CD14-positive monocyte (primary cell): ENCODE results near the gene SART3. TPM values are rescaled to one million over a fixed set of nuclear protein-coding genes. Genes with fewer than 3 reads are reported as not detected.

Experiments used
- DNase-seq, 3 donors: peaks; one replicate each; pipeline ENCODE4 v3.0.0-alpha.2; 2011 to 2022
- H2AFZ ChIP-seq: 2 replicates; pipeline ENCODE4 v1.6.0; 2012; ENCODE audit warnings: mild to moderate bottlenecking, low read depth, low read length, inconsistent platforms; ENCODE audit not compliant: insufficient read depth, poor library complexity, severe bottlenecking
- H3K27ac ChIP-seq, 2 donors: 1 replicate in 1 of 2; 2 replicates in 1 of 2; pipeline ENCODE4 v1.5.1; 2012 to 2013; ENCODE audit warnings: low read length in 2 of 2, control low read depth in 1 of 2, inconsistent platforms in 1 of 2, low read depth in 1 of 2, mild to moderate bottlenecking in 1 of 2
- H3K27me3 ChIP-seq, 2 donors: one replicate each; pipeline versions ENCODE4 v1.6.0 to v1.6.1; 2011 to 2013; ENCODE audit warnings: low read length in 2 of 2; ENCODE audit not compliant: control insufficient read depth in 2 of 2, insufficient read depth in 2 of 2
- H3K36me3 ChIP-seq, 2 donors: replicated peaks in 1 of 2; 1 replicate in 1 of 2; 2 replicates in 1 of 2; pipeline versions ENCODE4 v1.5.1 to v1.6.1; 2012 to 2013; ENCODE audit warnings: low read length in 2 of 2, control low read depth in 1 of 2, inconsistent platforms in 1 of 2, mild to moderate bottlenecking in 1 of 2; ENCODE audit not compliant: insufficient read depth in 2 of 2, control insufficient read depth in 1 of 2
- H3K4me1 ChIP-seq, 2 donors: 1 replicate in 1 of 2; 2 replicates in 1 of 2; pipeline versions ENCODE4 v1.5.1 to v1.6.1; 2012 to 2013; ENCODE audit warnings: low read length in 2 of 2, control low read depth in 1 of 2, inconsistent platforms in 1 of 2, mild to moderate bottlenecking in 1 of 2, moderate library complexity in 1 of 2; ENCODE audit not compliant: insufficient read depth in 2 of 2, control insufficient read depth in 1 of 2
- H3K4me2 ChIP-seq: replicated peaks from 2 replicates; pipeline ENCODE3; 2012; ENCODE audit warnings: low read length, moderate library complexity, mild to moderate bottlenecking; ENCODE audit not compliant: poor library complexity, severe bottlenecking; ENCODE audit errors: extremely low read depth
- H3K4me3 ChIP-seq, 3 experiments: fragments of 200-600 bp in 1 of 3; sonication (generic) in 1 of 3; replicated peaks in 1 of 3; 1 replicate in 2 of 3; 2 replicates in 1 of 3; pipeline ENCODE4 v1.5.1; 2011 to 2013; ENCODE audit warnings: low read length in 3 of 3, mild to moderate bottlenecking in 3 of 3, control low read depth in 2 of 3, low read depth in 2 of 3, inconsistent platforms in 1 of 3, moderate library complexity in 1 of 3
- H3K79me2 ChIP-seq: 2 replicates; pipeline ENCODE4 v1.6.0; 2012; ENCODE audit warnings: mild to moderate bottlenecking, control low read depth, inconsistent platforms, low read length, moderate library complexity; ENCODE audit not compliant: insufficient read depth
- H3K9ac ChIP-seq: 2 replicates; pipeline ENCODE4 v1.6.0; 2017; ENCODE audit warnings: low read length, mild to moderate bottlenecking; ENCODE audit not compliant: insufficient read depth, poor library complexity, severe bottlenecking
- H3K9me3 ChIP-seq, 2 donors: replicated peaks in 1 of 2; 1 replicate in 1 of 2; 2 replicates in 1 of 2; pipeline versions ENCODE4 v1.5.1 to v1.6.1; 2012 to 2013; ENCODE audit warnings: low read length in 2 of 2, control low read depth in 1 of 2; ENCODE audit not compliant: control insufficient read depth in 1 of 2, insufficient read depth in 1 of 2
- H4K20me1 ChIP-seq: 2 replicates; pipeline ENCODE4 v1.6.0; 2012; ENCODE audit warnings: mild to moderate bottlenecking, low read length, control low read depth, moderate library complexity; ENCODE audit not compliant: insufficient read depth
- H3K27ac Mint-ChIP-seq, 7 donors: one replicate each; pipeline ENCODE4 v1.8.0; 2020; ENCODE audit warnings: mild to moderate bottlenecking in 7 of 7, mixed read lengths in 7 of 7, moderate library complexity in 6 of 7, inconsistent platforms in 2 of 7
- H3K27me3 Mint-ChIP-seq, 3 donors: one replicate each; pipeline ENCODE4 v1.8.0; 2021 to 2022; ENCODE audit warnings: low read depth in 3 of 3, mild to moderate bottlenecking in 3 of 3, mixed read lengths in 3 of 3, moderate library complexity in 3 of 3, inconsistent platforms in 1 of 3
- H3K36me3 Mint-ChIP-seq, 2 donors: one replicate each; pipeline ENCODE4 v1.8.0; 2020; ENCODE audit warnings: mixed read lengths in 2 of 2, inconsistent platforms in 1 of 2, mild to moderate bottlenecking in 1 of 2
- H3K4me1 Mint-ChIP-seq: one replicate; pipeline ENCODE4 v1.8.0; 2020; ENCODE audit warnings: mild to moderate bottlenecking, mixed read lengths
- H3K4me3 Mint-ChIP-seq, 2 donors: one replicate each; pipeline ENCODE4 v1.8.0; 2020; ENCODE audit warnings: mild to moderate bottlenecking in 2 of 2, mixed read lengths in 2 of 2, moderate library complexity in 1 of 2
- H3K9me3 Mint-ChIP-seq, 7 donors: one replicate each; pipeline ENCODE4 v1.8.0; 2020 to 2022; ENCODE audit warnings: mixed read lengths in 7 of 7, mild to moderate bottlenecking in 6 of 7, moderate library complexity in 6 of 7, inconsistent platforms in 2 of 7
- WGBS: methylation state at CpG from one replicate; pipeline ENCODE4 v1.1.5; 2013; ENCODE audit warnings: missing lambda C conversion rate; ENCODE audit not compliant: insufficient coverage; 5-methylcytosine and 5-hydroxymethylcytosine counted together
- intact Hi-C, 2 donors: fragments of 100-400 bp; cut with micrococcal nuclease; formaldehyde crosslinking; loops; one replicate each; pipeline versions ENCODE4 v1.15.0 to v1.15.1; 2023
- polyA plus RNA-seq, 3 donors: library from polyadenylated mRNA; depleted of rRNA in 1 of 3; unstranded in 2 of 3; stranded (reverse) in 1 of 3; fragments of 300-500 nt in 2 of 3; fragments of >200 nt in 1 of 3; fragmentation: Illumina TruSeq in 2 of 3; gene quantifications; 1 replicate in 2 of 3; 2 replicates in 1 of 3; pipeline ENCODE4 v1.2.3, GENCODE V29; 2012 to 2021
- TF ChIP-seq, protein P1 (sequence below): fragments of 200-600 bp; IDR thresholded peaks from one replicate; pipeline ENCODE4 v1.8.0; 2022; ENCODE audit warnings: antibody characterized with exemption, mild to moderate bottlenecking

SART3 gene
- polyA plus RNA-seq, 3 donors, result 10.3 to 20.9 (median 20.6) TPM

DNA sequence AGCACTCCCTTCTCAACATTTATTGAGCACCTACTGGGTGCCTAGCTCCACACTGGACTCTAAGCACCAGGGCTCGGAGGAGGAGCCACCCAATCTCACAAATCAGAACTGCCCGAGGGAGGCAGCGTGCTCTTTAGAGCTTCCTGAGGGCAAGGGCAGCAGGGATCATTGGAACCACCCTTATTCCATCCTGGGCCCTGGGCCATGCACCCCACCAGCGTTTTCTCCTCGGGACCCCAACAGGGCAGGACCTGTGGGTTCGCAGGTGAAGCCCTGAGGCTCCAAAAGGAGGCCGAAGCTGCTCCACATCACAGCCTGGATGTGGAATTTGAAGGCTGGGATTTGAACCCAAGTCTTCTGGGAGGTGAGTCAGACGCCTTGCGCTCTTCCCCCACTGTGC is 21.5 kb upstream of the SART3 start:
- Histone ChIP-seq H3K36me3 (no peaks in the 10 kb centered on the region), H2AFZ (no peak overlapping the region), H3K4me2 (no peak overlapping the region), H3K27me3 (no peaks in the 10 kb centered on the region), H3K4me1 (no peaks in the 10 kb centered on the region), H4K20me1 (no peaks in the 10 kb centered on the region), H3K79me2 (no peaks in the 10 kb centered on the region), H3K9ac (no peak overlapping the region), H3K27ac (no peak overlapping the region), H3K9me3 (no peaks in the 10 kb centered on the region), H3K4me3 (no peak overlapping the region)
- H3K9me3 Mint-ChIP-seq, result peaks cover 0 to 4% (median 0%) of the 10 kb centered on the region in 7 donors
- no peaks in the 10 kb centered on the region for H3K36me3 Mint-ChIP-seq
- TF ChIP-seq, protein P1, sequence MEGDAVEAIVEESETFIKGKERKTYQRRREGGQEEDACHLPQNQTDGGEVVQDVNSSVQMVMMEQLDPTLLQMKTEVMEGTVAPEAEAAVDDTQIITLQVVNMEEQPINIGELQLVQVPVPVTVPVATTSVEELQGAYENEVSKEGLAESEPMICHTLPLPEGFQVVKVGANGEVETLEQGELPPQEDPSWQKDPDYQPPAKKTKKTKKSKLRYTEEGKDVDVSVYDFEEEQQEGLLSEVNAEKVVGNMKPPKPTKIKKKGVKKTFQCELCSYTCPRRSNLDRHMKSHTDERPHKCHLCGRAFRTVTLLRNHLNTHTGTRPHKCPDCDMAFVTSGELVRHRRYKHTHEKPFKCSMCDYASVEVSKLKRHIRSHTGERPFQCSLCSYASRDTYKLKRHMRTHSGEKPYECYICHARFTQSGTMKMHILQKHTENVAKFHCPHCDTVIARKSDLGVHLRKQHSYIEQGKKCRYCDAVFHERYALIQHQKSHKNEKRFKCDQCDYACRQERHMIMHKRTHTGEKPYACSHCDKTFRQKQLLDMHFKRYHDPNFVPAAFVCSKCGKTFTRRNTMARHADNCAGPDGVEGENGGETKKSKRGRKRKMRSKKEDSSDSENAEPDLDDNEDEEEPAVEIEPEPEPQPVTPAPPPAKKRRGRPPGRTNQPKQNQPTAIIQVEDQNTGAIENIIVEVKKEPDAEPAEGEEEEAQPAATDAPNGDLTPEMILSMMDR, result no peak
- H3K4me3 Mint-ChIP-seq, result no peak overlapping the region
- peaks cover 0 to 3% (median 0%) of the 10 kb centered on the region in 3 donors for H3K27me3 Mint-ChIP-seq
- intact Hi-C loops, result no loop called here
- WGBS, result 87% methylated on average over 3 of the region's 9 CpGs
- H3K4me1 Mint-ChIP-seq, result no peaks in the 10 kb centered on the region
- no peak overlapping the region for H3K27ac Mint-ChIP-seq
- DNase-seq, result no peak

DNA sequence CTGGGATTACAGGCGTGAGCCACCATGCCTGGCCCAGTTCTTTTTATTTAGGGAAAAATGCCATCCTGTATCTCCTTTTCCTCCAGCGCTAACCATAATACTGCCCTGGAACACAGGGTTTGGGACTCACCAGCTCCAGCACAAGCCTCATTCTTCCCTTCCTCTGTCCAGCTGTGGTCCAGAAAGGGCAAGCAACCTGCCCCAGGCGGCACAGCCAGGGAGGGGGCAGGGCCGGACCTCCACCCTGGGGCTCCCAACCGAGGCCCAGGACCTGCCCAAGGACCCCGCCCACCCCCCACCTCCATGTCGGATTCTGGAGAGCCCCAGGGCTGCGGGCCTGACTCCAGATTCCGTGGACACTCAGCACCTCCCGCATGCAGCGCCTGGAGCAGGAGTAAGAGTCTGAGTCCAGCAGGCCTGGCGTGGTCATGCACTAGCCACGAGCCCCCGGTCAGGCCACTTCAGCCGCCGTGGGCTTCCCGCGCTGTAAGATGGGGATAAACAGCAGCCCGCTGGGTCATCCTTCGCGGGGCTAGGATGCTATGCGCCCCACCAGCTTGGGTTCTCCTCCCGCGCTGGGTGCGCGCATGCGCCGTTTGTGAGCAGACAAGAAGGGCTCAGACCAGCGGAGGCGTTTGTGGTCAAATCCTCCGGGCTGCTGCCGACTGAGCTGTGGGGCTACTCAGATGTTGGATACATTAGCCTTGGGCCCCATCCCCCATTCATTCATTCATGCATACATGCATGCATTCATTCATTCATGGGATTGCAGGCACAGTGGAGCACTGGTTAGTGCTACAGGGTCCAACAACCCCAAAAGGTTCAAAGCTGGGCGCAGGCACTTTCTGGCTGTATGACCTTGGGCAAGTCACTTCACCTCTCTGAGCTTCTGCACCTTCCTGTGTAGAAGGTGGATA is 20.6 kb upstream of the SART3 start:
- Histone ChIP-seq H4K20me1 (no peaks in the 10 kb centered on the region), H3K79me2 (no peaks in the 10 kb centered on the region), H3K9ac (no peak overlapping the region), H3K4me2 (no peak overlapping the region), H3K4me3 (no peak overlapping the region), H3K27ac (no peak overlapping the region), H3K9me3 (no peaks in the 10 kb centered on the region), H3K27me3 (no peaks in the 10 kb centered on the region), H2AFZ (no peak overlapping the region), H3K4me1 (no peaks in the 10 kb centered on the region), H3K36me3 (no peaks in the 10 kb centered on the region)
- H3K27ac Mint-ChIP-seq, result no peak overlapping the region
- peaks cover 0 to 3% (median 2%) of the 10 kb centered on the region in 3 donors for H3K27me3 Mint-ChIP-seq
- no peaks in the 10 kb centered on the region for H3K4me1 Mint-ChIP-seq
- H3K4me3 Mint-ChIP-seq, result no peak overlapping the region
- intact Hi-C loops, result no loop called here
- no peak for DNase-seq
- H3K36me3 Mint-ChIP-seq, result no peaks in the 10 kb centered on the region
- TF ChIP-seq, protein P1, result no peak
- 87% methylated on average over 32 of the region's 33 CpGs for WGBS
- peaks cover 0 to 4% (median 0%) of the 10 kb centered on the region in 7 donors for H3K9me3 Mint-ChIP-seq
